ENCODE data around the gene PAQR3.
"Not testable (repeated sequence)": the region's sequence is repeated elsewhere in the genome, so short reads cannot be mapped to it uniquely, and the experiment has no call there.

The PAQR3 gene

GRCh38 chr4:78923464-78924312 lies 15.6 kb downstream of the PAQR3 start:
- DNase-seq: no peak

GRCh38 chr4:78922207-78922606 lies 17.0 kb downstream of the PAQR3 start:
- DNase-seq: no peak

GRCh38 chr4:78910612-78911011 lies 28.6 kb downstream of the PAQR3 start:
- no peak for DNase-seq

- not testable (repeated sequence) for DNase-seq
These were observed 30.3 kb downstream of the PAQR3 start for GRCh38 chr4:78908974-78909373.

- no peak for DNase-seq
These were observed 31.6 kb downstream of the PAQR3 start for GRCh38 chr4:78907638-78908037.

- DNase-seq: no peak
These were observed 35.1 kb downstream of the PAQR3 start for GRCh38 chr4:78904143-78904542.

- no peak for DNase-seq
These were observed 36.9 kb downstream of the PAQR3 start for GRCh38 chr4:78902298-78902697.

- DNase-seq: no peak
These were observed 37.4 kb downstream of the PAQR3 start for GRCh38 chr4:78901882-78902281.

GRCh38 chr4:78899302-78899701 lies 39.9 kb downstream of the PAQR3 start:
- no peak for DNase-seq

GRCh38 chr4:78889955-78890354 lies 49.3 kb downstream of the PAQR3 start:
- DNase-seq: no peak

- DNase-seq: no peak
These were observed 53.6 kb downstream of the PAQR3 start for GRCh38 chr4:78885598-78885997.

- DNase-seq: no peak
These were observed 58.3 kb downstream of the PAQR3 start for GRCh38 chr4:78880874-78881492.

GRCh38 chr4:78878031-78878430 lies 61.2 kb downstream of the PAQR3 start:
- DNase-seq: no peak

- DNase-seq: no peak
These were observed 62.5 kb downstream of the PAQR3 start for GRCh38 chr4:78876568-78877320.

- DNase-seq: no peak
These were observed 69.2 kb downstream of the PAQR3 start for GRCh38 chr4:78870056-78870455.

GRCh38 chr4:78868712-78869111 lies 70.5 kb downstream of the PAQR3 start:
- DNase-seq: not testable (repeated sequence)

GRCh38 chr4:78865451-78865850 lies 73.8 kb downstream of the PAQR3 start:
- DNase-seq: no peak

- DNase-seq: peak; percentile 9
These were observed 74.7 kb downstream of the PAQR3 start for GRCh38 chr4:78864405-78865024.

- no peak for DNase-seq
These were observed 75.2 kb downstream of the PAQR3 start for GRCh38 chr4:78863991-78864390.

- no peak for DNase-seq
These were observed 75.9 kb downstream of the PAQR3 start for GRCh38 chr4:78863254-78863869.

GRCh38 chr4:78862314-78862737 lies 76.9 kb downstream of the PAQR3 start:
- DNase-seq: no peak
